Psoas muscle (tissue), 8 donors: ENCODE measurements around the gene AGRP. TPM values are rescaled to one million over a fixed set of nuclear protein-coding genes. Genes with fewer than 3 reads are reported as not detected.

Experiments used
- ATAC-seq, 4 donors: fragments of 200-7000 bp; cut with Tn5 transposase; one replicate each; pipeline ENCODE4 v1.9.1; 2020; ENCODE audit warnings: moderate library complexity in 3 of 4, mild to moderate bottlenecking in 2 of 4
- DNase-seq, 2 donors: peaks; one replicate each; pipeline ENCODE4 v3.0.0-alpha.2; 2020
- H3K27ac ChIP-seq: fragments of 200-600 bp; one replicate; pipeline ENCODE4 v1.8.0; 2022
- H3K27me3 ChIP-seq, 3 donors: fragments of 200-600 bp in 1 of 3; one replicate each; pipeline versions ENCODE4 v1.6.1 to v1.8.0; 2013 to 2022; ENCODE audit warnings: low read length in 2 of 3, mild to moderate bottlenecking in 2 of 3, moderate library complexity in 1 of 3; ENCODE audit not compliant: insufficient read depth in 3 of 3
- H3K36me3 ChIP-seq, 2 donors: fragments of 200-600 bp in 1 of 2; one replicate each; pipeline versions ENCODE4 v1.6.1 to v1.8.0; 2013 to 2022; ENCODE audit warnings: low read depth in 1 of 2, mild to moderate bottlenecking in 1 of 2, moderate library complexity in 1 of 2; ENCODE audit not compliant: insufficient read depth in 1 of 2
- H3K4me1 ChIP-seq: fragments of 200-600 bp; one replicate; pipeline ENCODE4 v1.8.0; 2022
- H3K4me3 ChIP-seq: fragments of 200-600 bp; one replicate; pipeline ENCODE4 v1.8.0; 2022; ENCODE audit warnings: mild to moderate bottlenecking
- H3K9me3 ChIP-seq: fragments of 200-600 bp; one replicate; pipeline ENCODE4 v1.8.0; 2022
- CTCF ChIP-seq: fragments of 200-600 bp; IDR thresholded peaks from one replicate; pipeline ENCODE4 v1.8.0; 2022; ENCODE audit warnings: antibody characterized with exemption
- WGBS, 3 donors: extraction: QIAGEN DNeasy Blood & Tissue Kit; methylation state at CpG; one replicate each; pipeline versions ENCODE4 v1.1.6 to v1.1.7; 2013; 5-methylcytosine and 5-hydroxymethylcytosine counted together
- intact Hi-C, 2 donors: fragments of 100-400 bp; cut with DNase I; formaldehyde crosslinking; loops; one replicate each; pipeline versions ENCODE4 v1.11.0 to v1.14.2; 2022
- long read RNA-seq, 2 donors: library from polyadenylated mRNA; unstranded; transcript quantifications; one replicate each; pipeline ENCODE4 v2.0.0, GENCODE V29; 2021
- polyA plus RNA-seq, 3 donors: library from polyadenylated mRNA; stranded (reverse); fragments of 200-250 nt; gene quantifications; one replicate each; pipeline ENCODE4 v1.2.3, GENCODE V29; 2013
- total RNA-seq, 4 donors: library from RNA; stranded (reverse); fragmentation: NEBNext Ultra II Directional in 2 of 4; extraction: Animal tissue kit (Norgen Biotek cat#: 25700) in 2 of 4; gene quantifications; one replicate each; pipeline versions ENCODE4 v1.2.1 to v1.2.4, GENCODE V29; 2021 to 2023
- donor health status: healthy with polysubstance abuse.
- donor health status: DM: no; HTN: no; CAD: no; lungs with moderate emphysema.
- donor health status: Bipolar disorder and iron deficiency.
- donor health status: healthy.
- donor health status: DM: yes; HTN: yes; CAD: no.
- donor health status: DM: no; HTN: no; CAD: no.
- donor health status: DM: no; HTN: no; CAD: no.
- donor health status: DM: yes; HTN: yes; CAD: no.

AGRP gene
- total RNA-seq (not detected), polyA plus RNA-seq (not detected)
- long read RNA-seq, donor 1: 0 reads
- long read RNA-seq, donor 2: 0 reads

- 96 to 100% (median 97%) methylated on average over 6 of the region's 6 CpGs for WGBS, 3 donors
- peak within 1 kb of the TSS; percentile 93 for H3K4me3 ChIP-seq
- DNase-seq: no peak
Observed at GRCh38 chr16:67483150-67483549, at the start of gene AGRP. Gene AGRP, minus strand, starts transcription at chr16:67483547. Its CDS starts 149 bp downstream, at chr16:67483398.

DNA sequence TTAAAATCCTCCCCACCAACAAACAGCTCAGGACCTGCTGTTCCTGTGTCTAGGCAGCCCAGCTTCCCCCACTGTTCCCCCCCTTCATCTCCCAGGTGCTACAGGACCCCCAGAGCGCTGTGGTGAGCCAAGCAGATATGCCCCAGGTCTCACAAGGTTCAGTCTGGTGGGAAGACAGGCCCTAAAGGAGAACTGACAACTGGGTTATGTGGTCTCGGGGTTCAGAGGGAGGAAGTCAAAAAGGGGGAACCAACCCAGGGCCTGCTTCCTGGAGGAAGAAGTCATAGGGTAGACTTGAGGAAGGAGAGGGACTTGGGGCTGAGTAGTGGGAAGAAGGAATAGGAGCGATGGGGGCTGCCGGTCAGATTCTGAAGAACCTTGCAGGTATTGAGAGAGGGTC is 47.9 kb upstream of the AGRP start:
- DNase-seq (peak in 1 of 2 donors; percentile 37), ATAC-seq (no peak)
- Histone ChIP-seq H3K36me3 (no peaks in the 10 kb centered on the region), H3K4me1 (peaks cover 17% of the 10 kb centered on the region), H3K9me3 (no peaks in the 10 kb centered on the region), H3K27ac (no peak overlapping the region), H3K4me3 (peak overlapping the region; percentile 22), H3K27me3 (no peaks in the 10 kb centered on the region)
- WGBS, 3 donors: 88 to 93% (median 89%) methylated on average over 4 of the region's 4 CpGs
- intact Hi-C loops: no loop called here
- no peak for TF ChIP-seq CTCF

More at GRCh38 chr16:67483150-67483549, at the start of gene AGRP:
- Histone ChIP-seq H3K36me3 (peaks cover 0 to 11% of the 10 kb centered on the region in 2 donors), H3K9me3 (no peaks in the 10 kb centered on the region), H3K27me3 (no peaks in the 10 kb centered on the region), H3K27ac (peak within 1 kb of the TSS; percentile 93), H3K4me1 (peaks cover 16% of the 10 kb centered on the region)
- intact Hi-C loops: loop anchor here in 1 of 2 donors (5.0 kb wide), 1 partner anchor 34 kb away; no protein-coding TSS in a partner anchor
- no peak for TF ChIP-seq CTCF
- no peak for ATAC-seq

DNA sequence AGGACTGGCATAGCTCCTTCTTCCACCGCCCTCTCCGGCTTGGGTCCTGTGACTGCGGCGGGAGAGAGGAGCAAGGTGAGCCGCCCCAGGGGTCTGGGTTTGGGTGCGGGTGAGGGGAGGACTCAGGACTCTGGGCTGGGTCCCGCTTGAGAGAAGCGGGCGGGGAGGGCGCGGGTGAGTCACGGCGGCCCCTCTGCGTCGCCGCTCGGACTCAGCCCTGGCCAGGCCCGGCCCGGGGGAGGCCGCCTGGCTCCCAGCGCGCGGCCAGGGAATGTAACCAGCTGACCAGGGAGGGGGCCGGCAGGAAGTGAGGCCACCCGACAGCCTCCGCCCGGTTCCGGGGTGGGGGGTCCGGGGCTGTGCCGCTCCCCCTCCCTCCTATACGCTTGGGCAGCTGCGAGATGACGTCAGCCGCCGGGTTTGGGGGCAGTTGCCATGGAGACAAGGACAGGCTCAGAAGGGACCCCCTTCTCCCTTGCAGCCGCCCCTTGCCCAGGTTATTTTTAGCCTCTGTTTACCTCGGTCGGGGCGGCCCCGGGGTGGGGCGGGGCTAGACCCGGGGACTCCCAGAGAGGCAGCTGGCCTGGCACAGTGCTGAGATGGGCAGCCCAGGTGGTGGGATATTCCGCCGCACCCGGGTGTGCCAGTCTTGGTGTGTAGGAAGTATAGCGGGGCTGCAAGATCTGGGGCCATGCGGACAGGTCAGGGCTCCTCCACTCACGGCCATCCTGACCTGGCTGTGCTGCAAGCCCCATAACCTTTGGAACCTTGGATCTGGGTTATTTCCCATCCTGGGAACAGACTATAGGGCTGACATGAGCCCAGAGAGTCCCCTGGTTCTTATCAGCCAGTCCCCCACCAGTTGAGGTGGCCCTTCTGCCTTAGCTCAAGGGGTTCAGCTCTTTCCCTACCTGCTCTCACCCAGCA is 46.9 kb upstream of the AGRP start:
- intact Hi-C loops: no loop called here

DNA sequence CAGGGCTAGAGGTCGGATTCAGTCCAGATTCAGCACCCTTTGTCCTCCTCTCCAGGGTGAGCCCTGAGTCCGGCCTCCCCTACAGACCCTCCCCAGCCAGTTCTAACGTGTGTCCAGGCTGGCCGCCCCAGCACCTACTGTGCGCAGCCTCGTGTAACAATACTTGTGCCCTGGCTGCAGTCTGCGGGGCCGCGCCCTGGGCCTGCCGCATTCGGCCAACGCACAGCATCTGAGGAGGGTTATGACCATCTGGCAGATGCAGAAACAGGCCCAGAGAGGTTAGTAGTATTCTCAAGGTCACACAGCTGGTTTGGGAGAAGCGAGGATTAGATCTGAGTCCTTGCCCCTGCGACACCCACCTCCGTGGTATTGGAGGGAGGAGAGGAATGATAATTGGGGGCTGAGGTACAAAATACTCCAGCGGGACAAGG is 46.2 kb upstream of the AGRP start:
- 2 to 4% (median 2%) methylated on average over 16 of the region's 16 CpGs for WGBS, 3 donors
- peak; percentile 13 to 43 (median 34) for ATAC-seq
- Histone ChIP-seq H3K27ac (peak overlapping the region; percentile 80), H3K9me3 (no peaks in the 10 kb centered on the region), H3K4me1 (peaks cover 17% of the 10 kb centered on the region), H3K36me3 (no peaks in the 10 kb centered on the region), H3K27me3 (no peaks in the 10 kb centered on the region), H3K4me3 (peak overlapping the region; percentile 70)
- intact Hi-C loops: loop anchor here in 1 of 2 donors (10.0 kb wide), 2 partner anchors 285 to 405 kb away; partner anchors contain the start of genes CTRL and PSMB10
- no peak for TF ChIP-seq CTCF
- DNase-seq: peak in 1 of 2 donors; percentile 64

More for the DNA sequence above, 46.9 kb upstream of the AGRP start:
- no peaks in the 10 kb centered on the region for H3K27me3 ChIP-seq
- H3K4me3 ChIP-seq: peak overlapping the region; percentile 70
- H3K27ac ChIP-seq: peak overlapping the region; percentile 80
- ATAC-seq (peak; percentile 74 to 81 (median 79)), DNase-seq (peak; percentile 83 to 87)
- H3K4me1 ChIP-seq: peaks cover 17% of the 10 kb centered on the region
- H3K9me3 ChIP-seq: no peaks in the 10 kb centered on the region
- TF ChIP-seq CTCF: no peak
- 2 to 4% (median 3%) methylated on average over 28 to 48 of the region's 48 CpGs for WGBS, 3 donors
- no peaks in the 10 kb centered on the region for H3K36me3 ChIP-seq
